Transverse colon (tissue), 4 donors: ENCODE results near the gene PDXK. TPM values are rescaled to one million over a fixed set of nuclear protein-coding genes. Genes with fewer than 3 reads are reported as not detected.
A peak's percentile ranks its signal among the peaks of the same experiment; 100 is the strongest.

Experiments used
- DNase-seq: peaks from one replicate; pipeline ENCODE4 v3.0.0-alpha.2; 2019
- H3K27ac ChIP-seq, 4 donors: fragments of 200-600 bp; sonication (generic); 2 replicates each; pipeline ENCODE4 v1.5.1; 2016 to 2018; ENCODE audit warnings: inconsistent platforms in 4 of 4
- H3K27me3 ChIP-seq: fragments of 200-600 bp; sonication (generic); 2 replicates; pipeline ENCODE4 v1.5.1; 2017; ENCODE audit warnings: inconsistent platforms
- H3K36me3 ChIP-seq, 4 donors: fragments of 200-600 bp; sonication (generic); 2 replicates each; pipeline ENCODE4 v1.5.1; 2017 to 2019; ENCODE audit warnings: inconsistent platforms in 4 of 4
- H3K4me1 ChIP-seq, 4 donors: fragments of 200-600 bp; sonication (generic); 2 replicates each; pipeline ENCODE4 v1.5.1; 2017 to 2020; ENCODE audit warnings: inconsistent platforms in 4 of 4
- H3K4me3 ChIP-seq, 4 donors: fragments of 200-600 bp; sonication (generic); 1 replicate in 1 of 4; 2 replicates in 3 of 4; pipeline versions ENCODE4 v1.5.1 to v1.6.1; 2017 to 2019; ENCODE audit warnings: inconsistent platforms in 4 of 4
- H3K9me3 ChIP-seq, 2 donors: fragments of 200-600 bp; sonication (generic); 2 replicates each; pipeline ENCODE4 v1.5.1; 2017 to 2019; ENCODE audit warnings: inconsistent platforms in 2 of 2
- CTCF ChIP-seq, 5 experiments: fragments of 200-600 bp in 3 of 5; fragments of 450-650 bp in 2 of 5; sonication (generic) in 3 of 5; IDR thresholded peaks; 1 replicate in 2 of 5; 2 replicates in 3 of 5; pipeline ENCODE4 v1.5.1; 2016 to 2017; ENCODE audit warnings: antibody characterized with exemption in 5 of 5, inconsistent platforms in 3 of 5, mild to moderate bottlenecking in 2 of 5, moderate library complexity in 1 of 5
- EP300 ChIP-seq: sonication (generic); formaldehyde crosslinking; IDR thresholded peaks from one replicate; pipeline ENCODE4 v1.6.1; 2017; ENCODE audit warnings: antibody characterized with exemption, low read depth
- POLR2A ChIP-seq: fragments of 450-650 bp; IDR thresholded peaks from one replicate; pipeline ENCODE4 v1.6.1; 2016; ENCODE audit warnings: antibody characterized with exemption, mild to moderate bottlenecking, moderate library complexity
- POLR2AphosphoS5 ChIP-seq, 3 donors: sonication (generic); formaldehyde crosslinking; IDR thresholded peaks; one replicate each; pipeline ENCODE4 v1.6.1; 2016; ENCODE audit warnings: antibody characterized with exemption in 3 of 3
- WGBS, 2 donors: methylation state at CpG; one replicate each; pipeline ENCODE4 v1.1.5; 2018; ENCODE audit warnings: low coverage in 1 of 2; 5-methylcytosine and 5-hydroxymethylcytosine counted together
- in situ Hi-C, 4 donors: fragments of 200-750 bp; cut with MboI; loops; one replicate each; pipeline versions ENCODE4 v1.15.0 to v1.15.1; 2017; ENCODE audit warnings: low sequenced_read_pairs in 3 of 4, low pct_ligation_motif_present in 1 of 4, low pct_unique_long_range_greater_than_20kb in 1 of 4
- intact Hi-C: fragments of 100-400 bp; cut with DNase I; formaldehyde crosslinking; loops from one replicate; pipeline ENCODE4 v1.15.1; 2023; ENCODE audit warnings: low total_unique reads
- total RNA-seq, 4 donors: library from RNA; depleted of rRNA; stranded (reverse); fragments of >200 nt; gene quantifications; one replicate each; pipeline ENCODE4 v1.1.0, GENCODE V29; 2016

PDXK gene
- total RNA-seq, 4 donors from 2014 or later: 85.8 to 117 (median 103) TPM

- WGBS, 2 donors: 95% methylated on average over 15 of the region's 19 CpGs; no CpG with 5 or more reads in 1 of the 2 donors
- H3K4me1 ChIP-seq: peaks cover 0 to 10% (median 1%) of the 10 kb centered on the region in 4 donors
- no peaks in the 10 kb centered on the region for H3K9me3 ChIP-seq
- no peaks in the 10 kb centered on the region for H3K27me3 ChIP-seq
- TF ChIP-seq POLR2AphosphoS5 (IDR thresholded peaks at IDR 0.05) (no peak), CTCF (IDR thresholded peaks at IDR 0.05) (no peak), EP300 (no peak), POLR2A (no peak)
- intact Hi-C loops: no loop called here
- DNase-seq: no peak
- in situ Hi-C loops: no loop called here
- H3K36me3 ChIP-seq: peaks cover 0 to 17% (median 7%) of the 10 kb centered on the region in 4 donors
- H3K27ac ChIP-seq: peak overlapping the region in 3 of 4 donors; percentile 71 to 77 (median 76)
- H3K4me3 ChIP-seq: no peak overlapping the region
These were observed 40.7 kb downstream of the PDXK start for GRCh38 chr21:43759651-43760050.

- intact Hi-C loops: no loop called here
- no peak for TF ChIP-seq EP300
- no peak for TF ChIP-seq CTCF (IDR thresholded peaks at IDR 0.05)
- TF ChIP-seq POLR2AphosphoS5 (IDR thresholded peaks at IDR 0.05): no peak
- TF ChIP-seq POLR2A: no peak
- H3K27me3 ChIP-seq: no peaks in the 10 kb centered on the region
- peaks cover 0 to 10% (median 1%) of the 10 kb centered on the region in 4 donors for H3K4me1 ChIP-seq
- H3K9me3 ChIP-seq: no peaks in the 10 kb centered on the region
- no peak for DNase-seq
- H3K36me3 ChIP-seq: peaks cover 0 to 17% (median 7%) of the 10 kb centered on the region in 4 donors
- no peak overlapping the region for H3K27ac ChIP-seq
- WGBS, 2 donors: 90 to 92% methylated on average over 2 to 22 of the region's 22 CpGs
- in situ Hi-C loops: no loop called here
- no peak overlapping the region for H3K4me3 ChIP-seq
These were observed 41.5 kb downstream of the PDXK start for GRCh38 chr21:43760391-43760958.

GRCh38 chr21:43761886-43762285, 43.0 kb downstream of the PDXK start:
- Histone ChIP-seq H3K27me3 (no peaks in the 10 kb centered on the region), H3K4me1 (peaks cover 0 to 15% (median 1%) of the 10 kb centered on the region in 4 donors), H3K36me3 (peaks cover 0 to 13% (median 0%) of the 10 kb centered on the region in 4 donors), H3K9me3 (no peaks in the 10 kb centered on the region), H3K4me3 (no peak overlapping the region), H3K27ac (no peak overlapping the region)
- intact Hi-C loops (no loop called here), in situ Hi-C loops (no loop called here)
- no peak for DNase-seq
- TF ChIP-seq POLR2AphosphoS5 (IDR thresholded peaks at IDR 0.05): no peak
- TF ChIP-seq CTCF (IDR thresholded peaks at IDR 0.05): no peak
- WGBS, 2 donors: 97% methylated on average over 18 of the region's 18 CpGs; no CpG with 5 or more reads in 1 of the 2 donors

- 87 to 88% methylated on average over 4 to 6 of the region's 15 CpGs for WGBS, 2 donors
- in situ Hi-C loops (no loop called here), intact Hi-C loops (no loop called here)
These were observed 43.6 kb downstream of the PDXK start for GRCh38 chr21:43762303-43763128.

More at GRCh38 chr21:43762303-43763128, 43.6 kb downstream of the PDXK start:
- Histone ChIP-seq H3K4me3 (no peak overlapping the region), H3K27me3 (no peaks in the 10 kb centered on the region), H3K4me1 (peaks cover 4 to 17% (median 5%) of the 10 kb centered on the region in 4 donors), H3K27ac (no peak overlapping the region), H3K36me3 (peaks cover 0 to 10% (median 0%) of the 10 kb centered on the region in 4 donors), H3K9me3 (no peaks in the 10 kb centered on the region)
- no peak for TF ChIP-seq POLR2A
- no peak for TF ChIP-seq POLR2AphosphoS5 (IDR thresholded peaks at IDR 0.05)
- no peak for TF ChIP-seq EP300
- TF ChIP-seq CTCF (IDR thresholded peaks at IDR 0.05): no peak
- DNase-seq: no peak
